Stimulated activated naive B cell treated with anti-CD40 and anti-IgM and Interleukin-4, amounts not matched to agents 10 μg/mL and 1 μg/mL and 100 μg/mL, for 72 hours (primary cell): ENCODE measurements around the gene CYYR1.

Source experiments
- ATAC-seq, 2 donors: fragments of 150-1000 bp; cut with Tn5 transposase; replicated peaks; 2 replicates each; pipeline ENCODE4 v1.10.0; 2021; ENCODE audit warnings: moderate library complexity in 1 of 2
- DNase-seq: peaks from one replicate; pipeline ENCODE4 v3.0.0; 2021
- H3K27ac Mint-ChIP-seq: one replicate; pipeline ENCODE4 v1.8.0; 2022; ENCODE audit warnings: mild to moderate bottlenecking, mixed read lengths
- H3K27me3 Mint-ChIP-seq, 2 donors: one replicate each; pipeline ENCODE4 v1.8.0; 2022; ENCODE audit warnings: mixed read lengths in 2 of 2
- H3K36me3 Mint-ChIP-seq, 2 donors: one replicate each; pipeline ENCODE4 v1.8.0; 2022; ENCODE audit warnings: mixed read lengths in 2 of 2, mild to moderate bottlenecking in 1 of 2
- H3K4me1 Mint-ChIP-seq, 2 donors: one replicate each; pipeline ENCODE4 v1.8.0; 2022; ENCODE audit warnings: mixed read lengths in 2 of 2, mild to moderate bottlenecking in 1 of 2
- H3K4me3 Mint-ChIP-seq, 2 donors: one replicate each; pipeline ENCODE4 v1.8.0; 2022; ENCODE audit warnings: mild to moderate bottlenecking in 2 of 2, mixed read lengths in 2 of 2, moderate library complexity in 1 of 2
- H3K9me3 Mint-ChIP-seq, 2 donors: one replicate each; pipeline ENCODE4 v1.8.0; 2022; ENCODE audit warnings: mixed read lengths in 2 of 2, mild to moderate bottlenecking in 1 of 2

Gene CYYR1

GRCh38 chr21:26449161-26449560 lies 123.9 kb downstream of the CYYR1 start:
- H3K4me3 Mint-ChIP-seq: no peak overlapping the region
- no peaks in the 10 kb centered on the region for H3K4me1 Mint-ChIP-seq
- no peaks in the 10 kb centered on the region for H3K9me3 Mint-ChIP-seq
- DNase-seq (no peak), ATAC-seq (no peak)
- no peaks in the 10 kb centered on the region for H3K27me3 Mint-ChIP-seq
- no peaks in the 10 kb centered on the region for H3K36me3 Mint-ChIP-seq
- no peak overlapping the region for H3K27ac Mint-ChIP-seq

DNA sequence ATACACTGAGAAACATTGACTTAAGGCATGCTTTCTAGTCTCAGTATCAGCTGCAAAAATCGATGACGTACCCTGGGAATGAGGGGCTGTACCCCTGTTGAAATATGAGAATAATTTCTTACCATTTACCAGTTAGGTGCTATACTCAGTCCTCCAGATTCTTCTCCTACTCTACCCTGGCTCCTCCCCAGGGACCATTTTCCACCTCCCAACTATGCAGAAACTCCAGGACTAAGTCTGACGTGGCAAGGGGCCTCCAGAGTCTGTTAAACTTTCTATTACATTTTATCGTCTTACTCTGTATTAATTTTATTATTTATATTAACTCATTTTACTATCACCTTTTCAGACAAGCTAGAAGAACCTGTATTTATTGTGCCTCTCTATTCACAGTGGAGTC lies 124.3 kb downstream of the CYYR1 start:
- no peak for DNase-seq

GRCh38 chr21:26447932-26448475 lies 125.1 kb downstream of the CYYR1 start:
- ATAC-seq (no peak), DNase-seq (no peak)
- no peak overlapping the region for H3K4me3 Mint-ChIP-seq
- no peaks in the 10 kb centered on the region for H3K9me3 Mint-ChIP-seq
- H3K36me3 Mint-ChIP-seq: no peaks in the 10 kb centered on the region
- H3K4me1 Mint-ChIP-seq: no peaks in the 10 kb centered on the region
- H3K27me3 Mint-ChIP-seq: no peaks in the 10 kb centered on the region
- no peak overlapping the region for H3K27ac Mint-ChIP-seq

More for the DNA sequence above, 124.3 kb downstream of the CYYR1 start:
- ATAC-seq: no peak
- H3K36me3 Mint-ChIP-seq: no peaks in the 10 kb centered on the region
- H3K27me3 Mint-ChIP-seq: no peaks in the 10 kb centered on the region
- H3K9me3 Mint-ChIP-seq: no peaks in the 10 kb centered on the region
- no peak overlapping the region for H3K27ac Mint-ChIP-seq
- no peak overlapping the region for H3K4me3 Mint-ChIP-seq
- no peaks in the 10 kb centered on the region for H3K4me1 Mint-ChIP-seq

DNA sequence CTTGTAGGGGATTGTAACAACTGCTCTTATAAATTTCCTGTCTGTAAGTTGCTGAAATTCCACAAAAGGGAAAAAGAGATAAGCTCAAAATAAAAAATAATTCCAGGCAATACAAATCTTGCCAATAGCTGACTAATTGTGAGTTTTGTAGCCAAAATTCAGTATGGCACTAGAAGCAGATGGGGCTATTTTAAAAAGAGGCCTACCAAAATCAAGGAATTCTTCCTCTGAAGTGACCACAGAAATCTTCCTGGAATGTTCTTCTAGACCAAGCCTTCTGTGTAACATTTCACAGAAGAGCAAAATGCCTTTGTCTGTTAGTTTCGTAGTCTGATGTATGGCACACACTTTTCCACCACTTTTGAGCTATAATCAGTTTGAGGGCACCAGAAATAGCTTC lies 127.6 kb downstream of the CYYR1 start:
- Mint-ChIP-seq H3K27ac (no peak overlapping the region), H3K4me1 (no peaks in the 10 kb centered on the region), H3K9me3 (no peaks in the 10 kb centered on the region), H3K4me3 (no peak overlapping the region), H3K27me3 (no peaks in the 10 kb centered on the region), H3K36me3 (no peaks in the 10 kb centered on the region)
- ATAC-seq (no peak), DNase-seq (no peak)

- Mint-ChIP-seq H3K27ac (no peak overlapping the region), H3K4me3 (no peak overlapping the region), H3K9me3 (no peaks in the 10 kb centered on the region), H3K4me1 (no peaks in the 10 kb centered on the region), H3K27me3 (no peaks in the 10 kb centered on the region), H3K36me3 (no peaks in the 10 kb centered on the region)
- DNase-seq (no peak), ATAC-seq (no peak)
These were observed 128.4 kb downstream of the CYYR1 start for GRCh38 chr21:26444646-26445045.

DNA sequence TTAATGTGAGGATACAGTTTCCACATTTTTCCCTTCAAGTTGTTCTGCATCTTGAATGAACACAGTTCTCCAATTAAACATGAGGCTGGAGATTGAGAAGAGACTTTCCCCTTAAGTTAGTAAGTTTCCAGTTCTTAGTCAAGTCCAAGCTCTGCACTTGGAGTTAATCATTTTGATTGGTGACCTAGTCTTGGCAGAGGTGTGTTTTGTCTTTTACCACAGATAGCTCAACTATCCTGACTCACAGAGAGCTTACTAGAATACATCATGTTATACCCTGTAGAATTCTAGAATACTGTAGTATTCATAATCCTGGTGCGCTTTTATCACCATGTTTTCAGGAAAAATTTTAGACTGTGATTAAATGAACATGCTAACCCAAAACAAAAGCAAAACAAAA lies 129.2 kb downstream of the CYYR1 start:
- DNase-seq: no peak
- no peaks in the 10 kb centered on the region for H3K9me3 Mint-ChIP-seq
- H3K27ac Mint-ChIP-seq: no peak overlapping the region
- no peak overlapping the region for H3K4me3 Mint-ChIP-seq
- no peaks in the 10 kb centered on the region for H3K36me3 Mint-ChIP-seq
- ATAC-seq: no peak
- H3K27me3 Mint-ChIP-seq: no peaks in the 10 kb centered on the region
- H3K4me1 Mint-ChIP-seq: no peaks in the 10 kb centered on the region

- DNase-seq (no peak), ATAC-seq (no peak)
- no peak overlapping the region for H3K27ac Mint-ChIP-seq
- no peaks in the 10 kb centered on the region for H3K27me3 Mint-ChIP-seq
- no peaks in the 10 kb centered on the region for H3K9me3 Mint-ChIP-seq
- H3K36me3 Mint-ChIP-seq: no peaks in the 10 kb centered on the region
- no peak overlapping the region for H3K4me3 Mint-ChIP-seq
- H3K4me1 Mint-ChIP-seq: no peaks in the 10 kb centered on the region
These were observed 129.8 kb downstream of the CYYR1 start for GRCh38 chr21:26443291-26443690.

- Mint-ChIP-seq H3K36me3 (no peaks in the 10 kb centered on the region), H3K9me3 (no peaks in the 10 kb centered on the region)
These were observed 131.9 kb downstream of the CYYR1 start for GRCh38 chr21:26441149-26441548.

DNA sequence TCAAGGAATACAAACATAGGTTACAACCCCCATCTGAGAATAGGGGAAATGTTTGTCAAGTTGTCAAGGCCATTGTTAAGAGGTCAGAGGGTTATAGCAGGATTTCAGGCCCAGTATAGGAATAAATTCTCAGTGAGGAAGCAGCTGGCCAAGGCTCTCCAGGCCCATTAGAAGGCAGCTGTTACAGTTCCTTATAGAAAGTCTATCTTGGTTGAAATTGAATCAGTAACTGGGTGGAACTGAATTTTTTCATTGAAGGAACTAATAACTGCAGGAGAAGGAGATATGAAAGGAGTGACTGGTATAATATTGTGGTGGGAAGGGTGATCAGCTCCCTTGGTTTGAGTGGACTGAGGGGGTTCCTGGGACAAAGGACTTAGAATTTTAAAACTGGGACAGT lies 134.1 kb downstream of the CYYR1 start:
- DNase-seq (no peak), ATAC-seq (no peak)
- no peaks in the 10 kb centered on the region for H3K36me3 Mint-ChIP-seq
- no peaks in the 10 kb centered on the region for H3K9me3 Mint-ChIP-seq
- H3K27ac Mint-ChIP-seq: no peak overlapping the region
- H3K4me1 Mint-ChIP-seq: peaks cover 4 to 6% of the 10 kb centered on the region in 2 donors
- no peak overlapping the region for H3K4me3 Mint-ChIP-seq
- H3K27me3 Mint-ChIP-seq: peaks cover 0 to 4% of the 10 kb centered on the region in 2 donors

More at GRCh38 chr21:26441149-26441548, 131.9 kb downstream of the CYYR1 start:
- no peak overlapping the region for H3K4me3 Mint-ChIP-seq
- no peak for DNase-seq
- no peak overlapping the region for H3K27ac Mint-ChIP-seq
- peaks cover 0 to 4% of the 10 kb centered on the region in 2 donors for H3K27me3 Mint-ChIP-seq
- no peak for ATAC-seq
- H3K4me1 Mint-ChIP-seq: peaks cover 4 to 6% of the 10 kb centered on the region in 2 donors

GRCh38 chr21:26437326-26438009 lies 135.6 kb downstream of the CYYR1 start:
- DNase-seq: no peak
- no peaks in the 10 kb centered on the region for H3K9me3 Mint-ChIP-seq
- no peak overlapping the region for H3K27ac Mint-ChIP-seq
- H3K4me3 Mint-ChIP-seq: no peak overlapping the region
- H3K4me1 Mint-ChIP-seq: peaks cover 4 to 6% of the 10 kb centered on the region in 2 donors
- peak; percentile 84 to 86 for ATAC-seq
- no peaks in the 10 kb centered on the region for H3K36me3 Mint-ChIP-seq
- peaks cover 0 to 4% of the 10 kb centered on the region in 2 donors for H3K27me3 Mint-ChIP-seq

- no peak overlapping the region for H3K27ac Mint-ChIP-seq
- DNase-seq: no peak
These were observed 139.7 kb downstream of the CYYR1 start for GRCh38 chr21:26433386-26433785.

GRCh38 chr21:26432410-26432809 lies 140.7 kb downstream of the CYYR1 start:
- no peak for ATAC-seq
- H3K4me3 Mint-ChIP-seq: no peak overlapping the region

More at GRCh38 chr21:26433386-26433785, 139.7 kb downstream of the CYYR1 start:
- Mint-ChIP-seq H3K9me3 (no peaks in the 10 kb centered on the region), H3K4me3 (no peak overlapping the region), H3K27me3 (peaks cover 0 to 4% of the 10 kb centered on the region in 2 donors), H3K4me1 (peaks cover 4 to 6% of the 10 kb centered on the region in 2 donors), H3K36me3 (no peaks in the 10 kb centered on the region)
- no peak for ATAC-seq

DNA sequence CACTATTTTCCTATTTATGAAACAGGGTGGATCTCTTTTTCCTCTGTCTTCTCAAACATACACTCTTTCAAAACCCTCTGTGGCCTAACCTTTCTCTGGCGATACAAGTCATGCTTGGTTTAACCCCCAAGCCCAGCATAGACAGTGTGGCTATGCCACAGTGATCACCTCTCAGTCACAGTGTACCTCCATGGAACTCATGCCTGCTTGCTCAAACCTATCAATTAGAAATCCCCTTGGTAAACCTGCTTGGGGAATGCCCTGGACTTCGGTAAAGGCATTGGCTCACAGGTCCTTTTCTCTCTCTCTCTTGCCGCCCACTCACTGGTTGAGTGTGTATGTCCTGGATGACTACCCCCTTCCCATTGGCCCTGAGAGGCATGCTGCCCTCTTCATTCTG lies 147.5 kb downstream of the CYYR1 start:
- no peaks in the 10 kb centered on the region for H3K27me3 Mint-ChIP-seq
- no peaks in the 10 kb centered on the region for H3K4me1 Mint-ChIP-seq
- no peak overlapping the region for H3K27ac Mint-ChIP-seq
- ATAC-seq (peak; percentile 83 to 88), DNase-seq (no peak)
- H3K4me3 Mint-ChIP-seq: no peak overlapping the region
- H3K36me3 Mint-ChIP-seq: no peaks in the 10 kb centered on the region
- H3K9me3 Mint-ChIP-seq: peaks cover 2% of the 10 kb centered on the region in 2 donors

More at GRCh38 chr21:26432410-26432809, 140.7 kb downstream of the CYYR1 start:
- no peaks in the 10 kb centered on the region for H3K9me3 Mint-ChIP-seq
- peaks cover under 1 to 1% of the 10 kb centered on the region in 2 donors for H3K4me1 Mint-ChIP-seq
- no peak overlapping the region for H3K27ac Mint-ChIP-seq
- H3K27me3 Mint-ChIP-seq: no peaks in the 10 kb centered on the region
- H3K36me3 Mint-ChIP-seq: no peaks in the 10 kb centered on the region
- DNase-seq: no peak

- H3K36me3 Mint-ChIP-seq: no peaks in the 10 kb centered on the region
- no peak for DNase-seq
- no peak for ATAC-seq
- H3K9me3 Mint-ChIP-seq: peaks cover 2 to 5% of the 10 kb centered on the region in 2 donors
- no peak overlapping the region for H3K27ac Mint-ChIP-seq
- no peaks in the 10 kb centered on the region for H3K4me1 Mint-ChIP-seq
- H3K4me3 Mint-ChIP-seq: no peak overlapping the region
- H3K27me3 Mint-ChIP-seq: no peaks in the 10 kb centered on the region
These were observed 149.6 kb downstream of the CYYR1 start for GRCh38 chr21:26423511-26423910.

GRCh38 chr21:26422706-26423105 lies 150.4 kb downstream of the CYYR1 start:
- DNase-seq (no peak), ATAC-seq (no peak)
- H3K4me3 Mint-ChIP-seq: no peak overlapping the region
- H3K27me3 Mint-ChIP-seq: no peaks in the 10 kb centered on the region
- peaks cover 2 to 5% of the 10 kb centered on the region in 2 donors for H3K9me3 Mint-ChIP-seq
- no peak overlapping the region for H3K27ac Mint-ChIP-seq
- no peaks in the 10 kb centered on the region for H3K36me3 Mint-ChIP-seq
- no peaks in the 10 kb centered on the region for H3K4me1 Mint-ChIP-seq
